HG03460 (cell line): Measurements from ENCODE around the gene KCTD16.

ENCODE experiments used
- ATAC-seq: cut with Tn5 transposase; IDR thresholded peaks from one replicate; pipeline ENCODE4 v1.9.1; 2021; ENCODE audit not compliant: unreplicated experiment

KCTD16 gene

DNA sequence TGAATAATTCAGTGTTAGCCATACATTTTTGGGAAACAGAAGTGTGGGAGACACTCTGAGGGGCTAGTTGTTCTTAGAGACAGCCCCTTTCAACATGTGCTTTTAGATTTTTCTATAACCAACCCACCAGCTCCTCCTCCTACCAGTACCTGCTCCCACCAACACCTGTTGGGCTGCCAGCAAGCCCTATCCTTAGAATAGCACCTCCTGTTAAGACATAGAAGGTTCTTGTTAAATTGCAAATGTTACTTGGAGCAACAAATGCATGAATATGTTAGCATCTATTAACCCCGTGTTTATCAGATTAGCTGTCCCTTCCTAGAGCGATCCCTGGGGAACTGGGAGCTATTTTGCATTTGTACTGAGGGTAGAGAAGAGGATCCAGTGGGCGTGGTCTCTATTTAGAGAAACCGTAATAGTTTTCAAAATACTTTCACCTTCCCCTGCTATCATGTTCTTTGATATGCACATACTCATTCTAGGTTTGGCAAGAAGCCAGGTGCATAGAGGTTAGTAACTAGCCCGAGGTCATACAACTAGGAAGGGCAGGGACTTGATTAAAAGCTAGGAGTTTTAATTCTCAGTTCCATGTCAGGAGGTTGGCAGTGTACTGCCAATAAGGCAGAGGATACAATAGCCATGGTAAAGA, 334.4 kb downstream of the KCTD16 start:
- no peak for ATAC-seq

DNA sequence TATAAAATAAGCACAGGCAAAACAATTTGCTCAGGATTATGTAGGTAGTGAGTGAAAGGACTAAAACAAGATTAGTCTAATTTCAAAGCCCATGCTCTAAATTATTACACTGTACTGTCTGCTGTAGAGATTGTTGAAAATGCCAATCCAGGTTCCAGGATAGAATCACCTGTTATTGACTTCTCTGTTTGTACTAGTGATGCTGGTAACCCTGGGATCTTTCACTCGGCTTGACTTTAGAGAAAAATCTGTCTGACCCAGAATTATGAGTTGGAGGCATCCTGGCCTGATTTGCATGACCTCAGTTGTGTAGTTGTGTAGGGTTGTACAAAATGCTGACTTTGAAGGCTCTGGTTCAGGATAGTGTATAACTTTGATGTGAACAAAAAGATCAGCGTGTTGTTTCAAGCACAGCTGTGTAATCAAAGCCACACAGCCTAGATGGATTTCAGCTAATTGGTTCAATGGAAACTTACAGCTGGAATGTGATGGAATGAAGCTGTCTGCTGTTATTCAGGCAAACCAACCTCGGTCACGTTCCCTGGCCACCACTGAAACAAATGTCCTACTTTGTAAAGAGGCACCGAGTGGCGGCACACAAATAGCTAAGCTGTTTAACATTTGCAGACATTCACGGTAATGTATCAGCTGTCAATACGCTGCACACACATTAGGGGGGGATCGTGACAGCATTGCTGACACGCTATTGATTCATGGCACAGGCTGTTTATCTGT, 340.3 kb downstream of the KCTD16 start:
- no peak for ATAC-seq

DNA sequence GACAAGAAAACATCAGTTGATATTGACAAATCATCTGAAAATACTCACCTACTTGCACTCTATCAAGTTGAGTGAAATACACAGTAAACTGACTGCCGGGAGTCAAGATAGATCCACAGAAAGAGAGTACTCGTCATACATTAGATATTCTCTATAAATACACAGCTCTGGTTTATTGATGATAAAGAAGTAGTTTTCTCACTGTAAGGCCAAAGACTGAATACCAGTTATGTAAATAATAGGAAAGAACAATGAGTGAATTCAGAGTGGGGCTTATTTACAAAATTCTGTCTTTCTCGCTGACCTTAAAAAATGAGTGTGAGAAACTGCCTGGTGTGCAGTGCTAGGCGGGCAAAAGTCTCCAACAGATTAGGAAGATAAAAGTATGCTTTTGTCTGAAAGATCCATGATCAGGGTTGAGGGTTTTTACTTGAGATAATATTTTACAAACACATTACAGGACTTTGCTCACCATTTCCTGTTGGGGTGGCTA, 341.0 kb downstream of the KCTD16 start:
- ATAC-seq, result no peak

DNA sequence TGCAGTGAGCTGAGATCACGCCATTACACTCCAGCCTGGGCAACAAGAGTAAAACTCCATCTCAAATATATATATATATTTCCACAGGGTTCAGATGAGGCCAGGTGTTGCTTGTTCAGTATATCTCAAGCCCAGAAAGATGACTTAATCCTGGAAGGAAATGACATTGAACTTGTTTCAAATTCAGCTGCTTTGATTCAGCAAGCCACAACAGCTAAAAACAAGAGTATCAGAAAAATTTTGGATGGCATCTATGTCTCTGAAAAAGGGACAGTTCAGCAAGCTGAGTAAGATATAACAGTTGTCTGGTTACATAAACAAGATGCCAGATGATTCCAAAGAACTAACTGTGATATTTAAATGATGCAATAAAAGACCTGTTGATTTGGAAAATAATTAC, 352.0 kb downstream of the KCTD16 start:
- ATAC-seq, result no peak

DNA sequence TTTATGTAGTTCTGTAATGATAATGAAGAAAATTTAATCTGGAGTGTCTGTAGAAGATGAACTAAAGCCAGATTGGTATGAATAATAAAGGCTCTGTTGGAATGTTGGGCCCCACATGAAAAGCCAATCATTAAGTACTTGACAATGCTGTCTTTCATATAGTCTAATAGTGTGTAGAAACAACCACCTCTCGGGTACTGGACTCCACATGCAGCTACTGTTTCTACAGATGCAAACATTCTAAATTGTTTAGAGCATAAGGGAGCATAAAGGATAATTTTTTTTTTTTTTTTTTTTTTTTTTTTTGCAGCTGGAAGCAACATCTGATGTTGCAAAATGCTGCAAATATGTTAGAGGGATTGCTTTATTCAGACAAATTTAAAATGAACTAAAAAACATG, 354.3 kb downstream of the KCTD16 start:
- no peak for ATAC-seq

DNA sequence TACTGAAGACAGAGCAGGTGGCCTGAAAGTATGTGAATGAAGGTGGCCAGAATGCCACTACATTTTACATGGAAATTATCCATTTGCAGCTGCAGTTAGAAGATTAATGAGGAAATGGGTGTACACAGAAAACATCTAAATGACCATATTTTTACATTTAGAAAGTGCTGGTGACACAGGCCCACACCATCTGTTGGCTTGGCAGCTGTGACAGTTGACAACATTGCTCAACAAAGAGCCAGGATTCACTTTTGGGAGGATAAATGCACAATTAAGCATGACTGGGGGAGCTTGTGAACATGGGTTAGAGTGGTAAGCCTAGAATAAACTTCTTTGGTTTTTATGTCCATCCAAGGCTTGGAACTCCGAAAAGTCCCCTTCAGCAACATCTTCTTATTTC, 360.5 kb downstream of the KCTD16 start:
- ATAC-seq, result no peak
